HEK293 (cell line): Measurements from ENCODE around the gene BCL11B.

Experiments used
- KLF10 ChIP-seq: fragments of 450-650 bp; IDR thresholded peaks from 2 replicates; pipeline ENCODE4 v1.5.1; 2018; ENCODE audit warnings: missing biosample characterization, mild to moderate bottlenecking, missing genetic modification characterization
- PRDM1 ChIP-seq: fragments of 450-650 bp; formaldehyde crosslinking; IDR thresholded peaks from 2 replicates; pipeline ENCODE4; 2016; ENCODE audit warnings: missing biosample characterization, missing genetic modification characterization
- TCF7L2 ChIP-seq: IDR thresholded peaks from 2 replicates; pipeline ENCODE4 v1.6.1; 2011; ENCODE audit warnings: low read depth, mild to moderate bottlenecking, inconsistent platforms, low read length, moderate library complexity, borderline replicate concordance
- YY2 ChIP-seq: fragments of 450-650 bp; formaldehyde crosslinking; IDR thresholded peaks from 2 replicates; pipeline ENCODE4 v1.5.1; 2016; ENCODE audit warnings: missing biosample characterization, missing genetic modification characterization
- ZBTB7A ChIP-seq: fragments of 450-650 bp; formaldehyde crosslinking; IDR thresholded peaks from 2 replicates; pipeline ENCODE4 v1.5.1; 2016; ENCODE audit warnings: low read depth, missing biosample characterization, missing genetic modification characterization
- ZFP41 ChIP-seq: fragments of 450-650 bp; formaldehyde crosslinking; IDR thresholded peaks from 2 replicates; pipeline ENCODE4 v1.5.1; 2016; ENCODE audit warnings: missing biosample characterization, missing genetic modification characterization, borderline replicate concordance
- ZNF473 ChIP-seq: fragments of 450-650 bp; formaldehyde crosslinking; IDR thresholded peaks from 2 replicates; pipeline ENCODE4 v1.5.1; 2017; ENCODE audit warnings: missing biosample characterization, missing genetic modification characterization
- ZNF580 ChIP-seq: fragments of 450-650 bp; formaldehyde crosslinking; IDR thresholded peaks from 2 replicates; pipeline ENCODE4 v1.5.1; 2016; ENCODE audit warnings: missing biosample characterization, missing genetic modification characterization
- ZNF600 ChIP-seq: fragments of 450-650 bp; formaldehyde crosslinking; IDR thresholded peaks from 2 replicates; pipeline ENCODE4 v1.5.1; 2016; ENCODE audit warnings: missing biosample characterization, missing genetic modification characterization
- TF ChIP-seq, protein P1 (sequence below): fragments of 450-650 bp; formaldehyde crosslinking; IDR thresholded peaks from 2 replicates; pipeline ENCODE4 v1.5.1; 2016; ENCODE audit warnings: missing biosample characterization, missing genetic modification characterization
- TF ChIP-seq, protein P2 (sequence below): fragments of 450-650 bp; formaldehyde crosslinking; IDR thresholded peaks from 2 replicates; pipeline ENCODE4 v1.5.1; 2017; ENCODE audit warnings: missing biosample characterization, missing genetic modification characterization
- TF ChIP-seq, protein P3 (sequence below): fragments of 450-650 bp; formaldehyde crosslinking; IDR thresholded peaks from 2 replicates; pipeline ENCODE4 v1.5.1; 2016; ENCODE audit warnings: missing biosample characterization, missing genetic modification characterization

DNA sequence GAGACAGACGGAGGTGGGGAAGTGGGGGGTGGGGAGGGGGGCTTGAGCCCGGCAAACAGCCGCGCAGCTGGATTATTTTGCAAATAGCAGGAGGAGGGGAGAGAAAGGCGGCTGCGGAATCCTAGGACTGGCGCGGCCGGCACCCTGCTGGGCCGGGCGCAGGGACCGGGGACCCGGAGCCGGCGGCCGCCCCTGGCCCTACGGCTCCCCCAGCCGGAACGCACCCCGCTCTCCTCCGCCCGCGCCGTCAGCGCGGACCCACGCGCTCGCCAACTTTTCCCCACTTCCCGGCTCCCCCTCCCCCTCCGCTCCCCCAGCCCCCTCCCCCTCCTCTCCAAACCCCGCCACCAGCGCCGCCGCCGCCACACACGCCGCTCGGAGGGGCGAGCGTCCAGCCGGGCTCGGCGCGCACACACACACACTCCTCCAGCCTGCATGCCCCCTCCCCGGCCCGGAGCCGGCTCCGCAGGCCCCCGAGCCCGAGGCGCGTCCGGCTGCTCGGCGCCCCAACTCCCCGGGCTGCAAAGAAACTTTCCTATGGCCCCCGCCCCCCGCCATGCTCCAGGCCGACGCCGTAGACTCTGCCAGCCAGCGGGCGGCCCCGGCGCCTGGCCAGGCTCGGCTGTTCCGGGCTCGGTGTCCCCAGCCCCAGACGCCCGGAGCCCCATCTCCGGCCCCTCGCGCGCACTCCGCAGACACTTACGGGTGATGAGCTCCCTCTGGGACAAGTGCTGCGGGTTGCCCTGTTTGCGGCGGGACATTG lies 1.4 kb downstream of the BCL11B start:
- TF ChIP-seq TCF7L2 (no peak), PRDM1 (tag by site-specific recombination) (no peak), ZNF473 (tag by site-specific recombination) (no peak), ZFP41 (tag by site-specific recombination) (no peak), YY2 (peak; percentile 53; the same call in 1 of the 2 replicates), ZBTB7A (no peak), ZNF600 (peak; percentile 24; the same call in 1 of the 2 replicates), KLF10 (no peak), ZNF580 (no peak)
- TF ChIP-seq, protein P1, sequence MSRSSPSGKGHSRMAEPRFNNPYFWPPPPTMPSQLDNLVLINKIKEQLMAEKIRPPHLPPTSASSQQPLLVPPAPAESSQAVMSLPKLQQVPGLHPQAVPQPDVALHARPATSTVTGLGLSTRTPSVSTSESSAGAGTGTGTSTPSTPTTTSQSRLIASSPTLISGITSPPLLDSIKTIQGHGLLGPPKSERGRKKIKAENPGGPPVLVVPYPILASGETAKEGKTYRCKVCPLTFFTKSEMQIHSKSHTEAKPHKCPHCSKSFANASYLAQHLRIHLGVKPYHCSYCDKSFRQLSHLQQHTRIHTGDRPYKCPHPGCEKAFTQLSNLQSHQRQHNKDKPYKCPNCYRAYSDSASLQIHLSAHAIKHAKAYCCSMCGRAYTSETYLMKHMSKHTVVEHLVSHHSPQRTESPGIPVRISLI, result no peak
- TF ChIP-seq, protein P2, sequence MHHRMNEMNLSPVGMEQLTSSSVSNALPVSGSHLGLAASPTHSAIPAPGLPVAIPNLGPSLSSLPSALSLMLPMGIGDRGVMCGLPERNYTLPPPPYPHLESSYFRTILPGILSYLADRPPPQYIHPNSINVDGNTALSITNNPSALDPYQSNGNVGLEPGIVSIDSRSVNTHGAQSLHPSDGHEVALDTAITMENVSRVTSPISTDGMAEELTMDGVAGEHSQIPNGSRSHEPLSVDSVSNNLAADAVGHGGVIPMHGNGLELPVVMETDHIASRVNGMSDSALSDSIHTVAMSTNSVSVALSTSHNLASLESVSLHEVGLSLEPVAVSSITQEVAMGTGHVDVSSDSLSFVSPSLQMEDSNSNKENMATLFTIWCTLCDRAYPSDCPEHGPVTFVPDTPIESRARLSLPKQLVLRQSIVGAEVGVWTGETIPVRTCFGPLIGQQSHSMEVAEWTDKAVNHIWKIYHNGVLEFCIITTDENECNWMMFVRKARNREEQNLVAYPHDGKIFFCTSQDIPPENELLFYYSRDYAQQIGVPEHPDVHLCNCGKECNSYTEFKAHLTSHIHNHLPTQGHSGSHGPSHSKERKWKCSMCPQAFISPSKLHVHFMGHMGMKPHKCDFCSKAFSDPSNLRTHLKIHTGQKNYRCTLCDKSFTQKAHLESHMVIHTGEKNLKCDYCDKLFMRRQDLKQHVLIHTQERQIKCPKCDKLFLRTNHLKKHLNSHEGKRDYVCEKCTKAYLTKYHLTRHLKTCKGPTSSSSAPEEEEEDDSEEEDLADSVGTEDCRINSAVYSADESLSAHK (tag by site-specific recombination), result 0 out of 2 replicates have a peak, but pooled peaks have one; percentile 12
- TF ChIP-seq, protein P3, sequence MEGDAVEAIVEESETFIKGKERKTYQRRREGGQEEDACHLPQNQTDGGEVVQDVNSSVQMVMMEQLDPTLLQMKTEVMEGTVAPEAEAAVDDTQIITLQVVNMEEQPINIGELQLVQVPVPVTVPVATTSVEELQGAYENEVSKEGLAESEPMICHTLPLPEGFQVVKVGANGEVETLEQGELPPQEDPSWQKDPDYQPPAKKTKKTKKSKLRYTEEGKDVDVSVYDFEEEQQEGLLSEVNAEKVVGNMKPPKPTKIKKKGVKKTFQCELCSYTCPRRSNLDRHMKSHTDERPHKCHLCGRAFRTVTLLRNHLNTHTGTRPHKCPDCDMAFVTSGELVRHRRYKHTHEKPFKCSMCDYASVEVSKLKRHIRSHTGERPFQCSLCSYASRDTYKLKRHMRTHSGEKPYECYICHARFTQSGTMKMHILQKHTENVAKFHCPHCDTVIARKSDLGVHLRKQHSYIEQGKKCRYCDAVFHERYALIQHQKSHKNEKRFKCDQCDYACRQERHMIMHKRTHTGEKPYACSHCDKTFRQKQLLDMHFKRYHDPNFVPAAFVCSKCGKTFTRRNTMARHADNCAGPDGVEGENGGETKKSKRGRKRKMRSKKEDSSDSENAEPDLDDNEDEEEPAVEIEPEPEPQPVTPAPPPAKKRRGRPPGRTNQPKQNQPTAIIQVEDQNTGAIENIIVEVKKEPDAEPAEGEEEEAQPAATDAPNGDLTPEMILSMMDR, result no peak
